ENCODE results near the gene MR1. TPM values are rescaled to one million over a fixed set of nuclear protein-coding genes. Genes with fewer than 3 reads are reported as not detected.
"Not testable (repeated sequence)": the region's sequence is repeated elsewhere in the genome, so short reads cannot be mapped to it uniquely, and the experiment has no call there.

The MR1 gene
- total and polyA plus RNA-seq, 2 of the 13 experiments (the other 11 are each of a cell fraction or from before 2014, with no cell fraction given), result 7.7 to 10.4 TPM

DNA sequence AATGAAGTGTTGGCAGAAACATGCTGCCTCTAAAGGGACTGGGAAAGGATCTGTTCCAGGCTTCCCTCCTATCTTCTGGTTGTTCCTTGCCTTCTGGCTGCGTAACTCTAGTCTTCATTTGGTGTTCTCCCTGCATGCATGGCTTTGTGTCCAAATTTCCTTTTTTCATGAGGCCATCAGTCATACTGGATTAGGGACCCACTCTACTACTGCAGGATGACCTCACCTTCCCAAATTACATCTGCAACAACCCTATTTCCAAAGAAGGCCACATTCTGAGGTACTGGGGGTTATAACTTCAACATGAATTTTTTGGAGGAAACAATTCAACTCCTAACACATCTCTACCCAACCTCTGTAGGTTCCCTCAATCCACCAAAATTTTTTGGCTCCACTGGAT is 26.3 kb downstream of the MR1 start:
- ChIA-PET CTCF (ENCODE audit: low intra/inter-chr PET ratio, low total read pairs) (no interaction called here), POLR2A (no interaction called here)
- Histone ChIP-seq H3K4me1 (ENCODE audit: insufficient read depth, low read length) (peaks cover 18% of the 10 kb centered on the region; the same call in 1 of the 2 replicates), H3K27me3 (ENCODE audit: control insufficient read depth in 1 of 2, insufficient read depth in 2 of 2, low read length in 2 of 2) (no peaks in the 10 kb centered on the region), H3K9me3 (ENCODE audit: low read length) (no peaks in the 10 kb centered on the region), H3K79me2 (ENCODE audit: insufficient read depth, low read length) (no peaks in the 10 kb centered on the region), H3K4me2 (ENCODE audit: low read depth, low read length) (no peak overlapping the region), H4K20me1 (ENCODE audit: insufficient read depth, low read length) (no peaks in the 10 kb centered on the region), H2AFZ (ENCODE audit: low read length) (no peak overlapping the region), H3K4me3 (replicated peaks in 1 of 3; ENCODE audit: insufficient read depth in 1 of 3, low read depth in 2 of 3, low read length in 3 of 3) (no peak overlapping the region), H3K36me3 (replicated peaks in 1 of 2; ENCODE audit: control insufficient read depth in 1 of 2, insufficient read depth in 2 of 2, low read length in 2 of 2) (no peaks in the 10 kb centered on the region), H3K27ac (ENCODE audit: extremely low read length, insufficient read depth, low read length) (no peak overlapping the region), H3K9ac (ENCODE audit: insufficient read depth, low read depth, low read length) (no peak overlapping the region)
- BruUV-seq (replicated peaks), result no TSS peak
- in situ Hi-C loops (cut with HindIII; ENCODE audit: extremely low pct_ligation_motif_present, low pct_unique_long_range_greater_than_20kb), result no loop called here
- TF ChIP-seq MED8 (CRISPR knock-in tag; IDR thresholded peaks at IDR 0.05; ENCODE audit: insufficient replicate concordance) (no peak), RBFOX2 (IDR thresholded peaks at IDR 0.05; ENCODE audit: low read depth, low read length) (no peak), ZNF577 (CRISPR knock-in tag; IDR thresholded peaks at IDR 0.05; ENCODE audit: borderline replicate concordance, low read depth) (no peak), NFE2 (CRISPR knock-in tag; IDR thresholded peaks at IDR 0.05) (no peak), ZNF703 (CRISPR knock-in tag; IDR thresholded peaks at IDR 0.05; ENCODE audit: borderline replicate concordance) (no peak), ZNF619 (CRISPR knock-in tag; IDR thresholded peaks at IDR 0.05) (no peak), ZNF44 (CRISPR knock-in tag; IDR thresholded peaks at IDR 0.05) (no peak), MIXL1 (CRISPR knock-in tag; IDR thresholded peaks at IDR 0.05) (no peak), ZFY (CRISPR knock-in tag; IDR thresholded peaks at IDR 0.05) (no peak), SSRP1 (CRISPR knock-in tag; IDR thresholded peaks at IDR 0.05) (no peak), ZNF264 (CRISPR knock-in tag; IDR thresholded peaks at IDR 0.05) (no peak), CBX1 (IDR thresholded peaks at IDR 0.05; ENCODE audit: low read depth) (no peak), ZNF83 (CRISPR knock-in tag; IDR thresholded peaks at IDR 0.05; ENCODE audit: borderline replicate concordance) (no peak), DPF2 (CRISPR knock-in tag; IDR thresholded peaks at IDR 0.05; ENCODE audit: borderline replicate concordance, low read depth) (no peak), DNMT3B (CRISPR knock-in tag; conservative IDR thresholded peaks at IDR 0.05) (no peak), ZNF724P (CRISPR knock-in tag; IDR thresholded peaks at IDR 0.05; ENCODE audit: borderline replicate concordance) (no peak)
- TF ChIP-seq, protein P1, sequence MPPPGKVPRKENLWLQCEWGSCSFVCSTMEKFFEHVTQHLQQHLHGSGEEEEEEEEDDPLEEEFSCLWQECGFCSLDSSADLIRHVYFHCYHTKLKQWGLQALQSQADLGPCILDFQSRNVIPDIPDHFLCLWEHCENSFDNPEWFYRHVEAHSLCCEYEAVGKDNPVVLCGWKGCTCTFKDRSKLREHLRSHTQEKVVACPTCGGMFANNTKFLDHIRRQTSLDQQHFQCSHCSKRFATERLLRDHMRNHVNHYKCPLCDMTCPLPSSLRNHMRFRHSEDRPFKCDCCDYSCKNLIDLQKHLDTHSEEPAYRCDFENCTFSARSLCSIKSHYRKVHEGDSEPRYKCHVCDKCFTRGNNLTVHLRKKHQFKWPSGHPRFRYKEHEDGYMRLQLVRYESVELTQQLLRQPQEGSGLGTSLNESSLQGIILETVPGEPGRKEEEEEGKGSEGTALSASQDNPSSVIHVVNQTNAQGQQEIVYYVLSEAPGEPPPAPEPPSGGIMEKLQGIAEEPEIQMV (CRISPR knock-in tag; IDR thresholded peaks at IDR 0.05; ENCODE audit: low read depth), result no peak
- WGBS (ENCODE audit: low lambda C conversion rate), result 91% methylated on average over 1 of the region's 1 CpG
- DNase-seq (ENCODE audit: low spot score) (no peak), FAIRE-seq (no peak), ATAC-seq (no peak)
- intact Hi-C loops (cut with micrococcal nuclease; ENCODE audit: unreplicated experiment), result no loop called here

GRCh38 chr1:181060947-181061346 is 27.2 kb downstream of the MR1 start:
- POLR2A ChIA-PET; H3K27ac ChIP-seq (ENCODE audit: extremely low read length, insufficient read depth, low read length); H2AFZ ChIP-seq (ENCODE audit: low read length); H3K9me3 ChIP-seq (ENCODE audit: low read length); FAIRE-seq; DNase-seq (ENCODE audit: low spot score); H3K79me2 ChIP-seq (ENCODE audit: insufficient read depth, low read length); BruUV-seq (replicated peaks); H3K4me3 ChIP-seq (replicated peaks in 1 of 3; ENCODE audit: insufficient read depth in 1 of 3, low read depth in 2 of 3, low read length in 3 of 3); H3K36me3 ChIP-seq (replicated peaks in 1 of 2; ENCODE audit: control insufficient read depth in 1 of 2, insufficient read depth in 2 of 2, low read length in 2 of 2); H3K27me3 ChIP-seq (ENCODE audit: control insufficient read depth in 1 of 2, insufficient read depth in 2 of 2, low read length in 2 of 2); H4K20me1 ChIP-seq (ENCODE audit: insufficient read depth, low read length); H3K4me2 ChIP-seq (ENCODE audit: low read depth, low read length); ATAC-seq; CTCF ChIA-PET (ENCODE audit: low intra/inter-chr PET ratio, low total read pairs); intact Hi-C loops (cut with micrococcal nuclease; ENCODE audit: unreplicated experiment); in situ Hi-C loops (cut with HindIII; ENCODE audit: extremely low pct_ligation_motif_present, low pct_unique_long_range_greater_than_20kb); H3K9ac ChIP-seq (ENCODE audit: insufficient read depth, low read depth, low read length): not testable (repeated sequence)
- H3K4me1 ChIP-seq (ENCODE audit: insufficient read depth, low read length), result peaks cover 18% of the 10 kb centered on the region; the same call in 1 of the 2 replicates
- 68% methylated on average over 4 of the region's 4 CpGs for WGBS (ENCODE audit: low lambda C conversion rate)
